Activated naive CD4-positive, alpha-beta T cell treated with anti-CD3 and anti-CD28 coated beads, Interleukin-2, amount 10 ng/mL, durations not matched to agents 7 days and 5 days (primary cell): ENCODE data around the gene C4orf46.

Experiments
- CTCF ChIA-PET: fragments of 350-600 bp; sonication (Branson Sonifier 250); formaldehyde crosslinking; loops from one replicate; lab custom pipeline; 2021; ENCODE audit warnings: antibody characterized with exemption; lab: Charles Lee
- DNase-seq: peaks from one replicate; pipeline ENCODE4 v3.0.0-alpha.2; 2020
- H3K27ac Mint-ChIP-seq: one replicate; pipeline ENCODE4 v1.8.0; 2021; ENCODE audit warnings: mild to moderate bottlenecking, moderate library complexity, mixed read lengths
- H3K27me3 Mint-ChIP-seq: one replicate; pipeline ENCODE4 v1.8.0; 2021; ENCODE audit warnings: mild to moderate bottlenecking, mixed read lengths
- H3K36me3 Mint-ChIP-seq: one replicate; pipeline ENCODE4 v1.8.0; 2021; ENCODE audit warnings: mixed read lengths
- H3K4me1 Mint-ChIP-seq: one replicate; pipeline ENCODE4 v1.8.0; 2021; ENCODE audit warnings: mixed read lengths
- H3K4me3 Mint-ChIP-seq: one replicate; pipeline ENCODE4 v1.8.0; 2021; ENCODE audit warnings: mild to moderate bottlenecking, moderate library complexity, mixed read lengths
- H3K9me3 Mint-ChIP-seq: one replicate; pipeline ENCODE4 v1.8.0; 2021; ENCODE audit warnings: mixed read lengths

The C4orf46 gene

DNA sequence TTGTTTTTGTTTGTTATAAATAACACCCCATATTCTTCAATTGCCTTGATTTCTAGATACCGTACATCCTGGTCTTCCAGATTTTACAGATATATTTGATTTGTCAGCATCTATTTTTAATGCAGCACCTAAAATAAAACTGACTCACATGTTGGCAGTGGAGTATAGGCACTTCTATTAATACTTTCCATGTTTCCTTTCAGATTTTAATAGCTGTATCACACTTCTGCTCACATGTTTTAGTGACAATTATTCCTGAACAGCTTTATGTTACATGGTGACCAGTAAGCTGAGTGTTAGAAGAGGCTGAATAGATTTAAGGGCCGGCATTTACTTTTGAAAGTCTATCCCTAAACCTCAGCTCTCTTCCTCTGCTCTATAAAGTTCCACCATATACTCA, 46.1 kb downstream of the C4orf46 start:
- no peaks in the 10 kb centered on the region for H3K9me3 Mint-ChIP-seq
- CTCF ChIA-PET = interaction anchor here (0.6 to 2.6 kb wide), 3 partner anchors 17 to 365 kb away, joined by 3 to 6 read pairs (median 4); no protein-coding TSS in a partner anchor
- H3K27me3 Mint-ChIP-seq = no peaks in the 10 kb centered on the region
- no peaks in the 10 kb centered on the region for H3K4me1 Mint-ChIP-seq
- no peak overlapping the region for H3K27ac Mint-ChIP-seq
- H3K4me3 Mint-ChIP-seq = no peak overlapping the region
- H3K36me3 Mint-ChIP-seq = no peaks in the 10 kb centered on the region
- no peak for DNase-seq

- Mint-ChIP-seq H3K4me1 (no peaks in the 10 kb centered on the region), H3K27ac (no peak overlapping the region), H3K36me3 (no peaks in the 10 kb centered on the region), H3K4me3 (no peak overlapping the region), H3K9me3 (no peaks in the 10 kb centered on the region), H3K27me3 (no peaks in the 10 kb centered on the region)
- no peak for DNase-seq
- CTCF ChIA-PET = interaction anchor here (0.6 to 2.6 kb wide), 3 partner anchors 17 to 364 kb away, joined by 3 to 6 read pairs (median 4); no protein-coding TSS in a partner anchor
These were observed 46.7 kb downstream of the C4orf46 start for GRCh38 chr4:158624889-158625478.

- Mint-ChIP-seq H3K36me3 (no peaks in the 10 kb centered on the region), H3K27ac (no peak overlapping the region), H3K4me3 (no peak overlapping the region), H3K9me3 (no peaks in the 10 kb centered on the region), H3K27me3 (no peaks in the 10 kb centered on the region), H3K4me1 (no peaks in the 10 kb centered on the region)
- DNase-seq = no peak
- CTCF ChIA-PET = no interaction called here
These were observed 49.4 kb downstream of the C4orf46 start for GRCh38 chr4:158622251-158622650.

DNA sequence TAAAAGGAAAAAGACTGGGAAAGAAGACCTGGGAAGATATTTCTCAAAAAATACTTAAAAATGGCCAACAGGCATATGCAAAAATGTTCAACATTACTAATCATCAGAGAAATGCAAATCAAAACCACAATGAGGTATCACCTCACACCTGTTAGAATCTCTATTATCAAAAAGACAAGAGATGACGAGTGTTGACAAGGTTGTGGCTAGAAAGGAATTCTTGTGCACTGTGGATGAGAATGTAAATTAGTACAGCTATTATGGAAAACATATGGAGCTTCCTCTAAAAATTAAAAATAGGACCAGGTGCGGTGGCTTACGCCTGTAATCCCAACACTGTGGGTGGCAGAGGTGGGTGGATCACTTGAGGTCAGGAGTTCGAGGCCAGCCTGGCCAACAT, 50.0 kb downstream of the C4orf46 start:
- Mint-ChIP-seq H3K9me3 (no peaks in the 10 kb centered on the region), H3K4me1 (no peaks in the 10 kb centered on the region), H3K36me3 (no peaks in the 10 kb centered on the region), H3K4me3 (no peak overlapping the region), H3K27me3 (no peaks in the 10 kb centered on the region), H3K27ac (no peak overlapping the region)
- no peak for DNase-seq
- CTCF ChIA-PET = no interaction called here

- CTCF ChIA-PET = interaction anchor here (1.2 kb wide), 1 partner anchor 122 kb away, joined by 3 read pairs; no protein-coding TSS in a partner anchor
- Mint-ChIP-seq H3K4me1 (no peaks in the 10 kb centered on the region), H3K27ac (no peak overlapping the region), H3K4me3 (no peak overlapping the region), H3K36me3 (no peaks in the 10 kb centered on the region), H3K27me3 (peaks cover 5% of the 10 kb centered on the region), H3K9me3 (no peaks in the 10 kb centered on the region)
- DNase-seq = no peak
These were observed 53.7 kb downstream of the C4orf46 start for GRCh38 chr4:158617956-158618355.
